GM19328 (cell line): ENCODE results near the gene RALGAPA2.

Source experiments
- ATAC-seq: cut with Tn5 transposase; IDR thresholded peaks from one replicate; pipeline ENCODE4 v1.9.1; 2021; ENCODE audit warnings: mild to moderate bottlenecking, moderate library complexity; ENCODE audit not compliant: unreplicated experiment

The RALGAPA2 gene

DNA sequence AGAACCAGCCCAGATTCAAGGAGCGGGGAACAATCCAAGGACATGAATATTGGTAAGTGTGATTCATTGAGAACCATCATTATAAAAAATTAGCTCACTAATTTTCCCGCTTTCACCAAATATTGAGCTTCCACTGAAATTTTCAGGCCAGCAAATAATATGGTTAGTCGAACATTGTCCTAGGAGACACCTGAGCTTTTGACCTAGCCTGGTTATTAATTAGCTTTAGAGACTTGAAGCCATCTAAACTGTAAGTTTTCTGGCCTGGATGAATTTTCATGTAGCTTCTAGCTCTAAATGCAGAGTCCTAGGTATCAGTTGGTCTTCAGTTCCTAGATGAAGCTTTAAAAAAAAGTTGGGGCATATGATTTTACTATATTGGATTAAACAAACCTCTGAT is 17.1 kb upstream of the RALGAPA2 start:
- no peak for ATAC-seq

DNA sequence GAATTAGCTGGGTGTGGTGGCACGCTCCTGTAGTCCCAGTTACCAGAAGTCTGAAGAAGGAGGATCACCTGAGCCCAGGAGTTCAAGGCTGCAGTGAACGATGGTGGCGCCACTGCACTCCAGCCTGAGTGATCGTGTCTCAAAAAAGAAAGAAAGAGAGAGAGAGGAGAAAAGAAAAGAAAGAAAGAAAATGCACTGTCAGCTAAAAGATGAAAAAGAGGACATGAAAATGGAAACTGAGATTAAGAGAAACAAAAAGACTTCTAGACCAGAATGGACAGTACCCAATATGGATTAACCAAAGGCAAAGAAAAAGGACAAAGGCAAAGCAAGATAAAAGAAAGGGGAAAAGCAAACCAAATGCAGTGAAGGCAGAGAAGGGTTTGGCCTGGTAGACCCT is 9.0 kb upstream of the RALGAPA2 start:
- no peak for ATAC-seq

DNA sequence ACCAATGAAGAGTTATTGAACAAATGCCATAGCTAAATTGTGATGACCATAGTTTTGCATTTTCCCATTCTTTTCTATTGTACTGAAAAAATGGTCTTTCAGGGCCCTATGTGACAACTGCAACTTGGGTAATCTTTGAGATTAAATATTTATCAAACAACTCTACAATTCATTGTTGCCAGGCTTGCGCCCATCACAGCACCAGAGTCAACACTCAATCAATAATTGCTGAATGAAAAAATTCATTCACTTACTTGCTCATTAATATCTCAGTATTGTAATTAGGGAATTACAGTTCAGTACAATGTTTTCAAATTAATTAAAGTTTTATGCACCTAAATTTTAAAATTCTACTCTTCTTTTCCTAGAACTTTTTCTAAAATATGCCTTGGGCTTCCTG is 7.7 kb upstream of the RALGAPA2 start:
- ATAC-seq = no peak

- no peak for ATAC-seq
Observed at GRCh38 chr20:20719411-20719810, 7.0 kb upstream of the RALGAPA2 start.

GRCh38 chr20:20713244-20713765 is 861 bp upstream of the RALGAPA2 start:
- no peak for ATAC-seq

- peak; percentile 1 for ATAC-seq
Observed at GRCh38 chr20:20712004-20712473, 405 bp downstream of the RALGAPA2 start.

GRCh38 chr20:20711413-20711812 is 1.0 kb downstream of the RALGAPA2 start:
- no peak for ATAC-seq

GRCh38 chr20:20710443-20711315 is 1.8 kb downstream of the RALGAPA2 start:
- no peak for ATAC-seq

GRCh38 chr20:20709887-20710286 is 2.6 kb downstream of the RALGAPA2 start:
- no peak for ATAC-seq

DNA sequence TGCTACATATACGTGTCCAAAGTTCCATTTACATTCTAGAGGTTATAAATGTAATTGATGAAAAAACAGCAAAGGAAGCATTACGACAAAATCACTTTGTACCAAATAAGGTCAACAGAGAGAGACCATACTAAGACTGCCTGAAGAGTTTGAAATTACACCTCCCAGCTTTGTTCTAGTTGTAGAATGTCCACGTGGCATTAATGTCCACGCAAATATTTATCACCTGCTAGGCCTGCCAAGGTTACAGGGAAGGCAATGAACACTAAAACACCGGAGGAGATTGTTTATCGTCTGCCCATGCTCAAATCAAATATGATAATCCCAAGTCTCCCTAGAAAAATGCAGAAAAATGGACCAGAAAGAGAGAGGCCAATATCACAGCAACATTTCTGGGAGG is 6.2 kb downstream of the RALGAPA2 start:
- no peak for ATAC-seq

DNA sequence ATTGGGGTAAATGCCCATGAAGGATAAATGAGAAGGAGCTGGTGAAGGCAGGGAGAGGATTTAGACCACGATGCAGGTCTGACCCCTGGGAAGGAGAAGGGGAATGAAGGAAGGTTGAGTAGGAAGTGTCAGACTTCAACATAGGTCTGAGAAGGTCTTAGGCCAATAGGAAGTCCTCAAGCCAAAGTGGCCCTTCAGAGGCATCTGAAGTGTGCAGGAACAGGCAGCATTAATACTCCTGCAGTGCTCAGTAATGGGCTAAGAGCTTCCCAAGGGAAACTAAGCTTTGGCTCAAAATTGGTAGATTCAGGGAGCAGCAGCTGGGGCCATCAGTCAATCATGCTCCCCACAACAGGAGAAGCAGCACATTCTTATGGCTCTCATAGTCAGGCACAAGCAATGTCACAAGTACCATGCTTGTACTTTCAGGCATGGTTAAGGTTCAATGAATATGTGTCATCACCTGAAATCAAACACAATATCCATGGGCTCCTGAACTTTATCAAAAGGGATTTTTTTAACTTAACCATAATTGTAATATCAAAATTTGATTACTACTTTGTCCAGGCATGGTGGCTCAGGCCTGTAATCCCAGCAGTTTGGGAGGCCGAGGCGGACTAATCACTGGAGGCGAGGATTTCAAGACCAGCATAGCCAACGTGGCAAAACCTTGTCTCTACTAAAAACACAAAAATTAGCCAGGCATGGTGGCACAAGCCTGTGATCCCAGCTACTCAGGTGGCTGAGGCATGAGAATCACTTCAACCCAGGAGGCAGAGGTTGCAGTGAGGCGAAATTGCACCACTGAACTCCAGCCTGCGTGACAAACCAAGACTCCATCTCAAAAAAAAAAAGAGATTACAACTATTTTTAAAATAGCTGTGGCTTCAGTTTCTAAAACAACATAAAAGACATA is 9.9 kb downstream of the RALGAPA2 start:
- no peak for ATAC-seq

DNA sequence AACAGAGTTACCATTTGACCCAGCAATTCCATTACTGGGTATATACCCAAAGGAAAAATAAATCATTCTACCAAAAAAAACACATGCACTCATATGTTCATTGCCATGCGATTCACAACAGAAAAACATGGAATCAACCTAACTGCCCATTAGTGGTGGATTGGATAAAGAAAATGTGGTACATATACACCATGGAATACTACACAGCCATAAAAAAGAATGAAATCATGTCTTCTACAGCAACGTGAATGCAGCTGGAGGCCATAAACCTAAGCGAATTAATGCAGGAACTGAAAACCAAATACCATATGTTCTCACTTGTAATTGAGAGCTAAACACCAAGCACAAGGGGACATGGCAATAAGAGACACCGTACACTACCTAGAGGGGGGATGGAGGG is 12.5 kb downstream of the RALGAPA2 start:
- no peak for ATAC-seq

GRCh38 chr20:20699144-20699543 is 13.3 kb downstream of the RALGAPA2 start:
- no peak for ATAC-seq

DNA sequence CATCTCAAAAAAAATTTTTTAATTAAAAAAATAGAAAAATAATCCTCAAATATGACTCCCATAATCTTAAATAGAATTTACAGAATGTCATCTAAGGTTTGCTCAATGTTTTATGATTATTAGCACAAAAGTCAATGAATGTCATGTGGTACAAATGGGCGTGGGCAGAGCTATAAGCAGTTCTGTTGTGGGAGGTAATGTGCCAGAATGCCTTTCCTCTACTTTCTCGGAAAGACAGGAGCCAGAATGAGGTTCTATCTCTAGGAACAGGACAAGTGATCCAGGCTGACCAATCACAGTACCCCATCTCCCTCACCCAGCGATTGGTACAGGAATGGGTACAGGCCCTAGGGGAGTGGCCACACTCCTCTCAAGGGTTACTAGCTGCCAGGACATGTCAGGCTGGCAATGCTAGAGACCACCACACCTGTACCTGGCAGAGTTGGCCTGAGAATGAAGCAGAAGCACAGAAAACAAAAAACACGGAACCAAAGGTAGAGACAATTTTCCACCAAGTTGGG is 15.1 kb downstream of the RALGAPA2 start:
- ATAC-seq = no peak

- ATAC-seq = no peak
Observed at GRCh38 chr20:20695250-20695816, 17.1 kb downstream of the RALGAPA2 start.

DNA sequence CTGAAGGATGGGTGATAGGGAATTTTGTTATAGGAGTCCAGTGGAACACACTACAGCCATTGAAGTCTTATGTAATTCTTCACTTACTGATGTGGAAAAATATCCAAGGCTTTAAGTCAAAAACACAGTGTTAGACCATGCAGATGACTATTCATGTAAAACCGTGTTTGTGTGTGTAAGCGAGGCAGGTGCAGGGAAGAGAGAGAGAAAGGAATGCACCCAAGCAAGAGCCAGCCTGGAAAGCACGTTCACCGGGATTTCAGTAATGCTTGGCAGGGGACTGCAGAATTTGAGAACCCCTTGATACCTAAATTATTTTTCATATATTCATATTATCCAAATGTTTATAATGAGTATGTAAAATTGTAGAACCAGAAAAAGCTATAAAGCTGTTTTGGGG is 17.9 kb downstream of the RALGAPA2 start:
- no peak for ATAC-seq

GRCh38 chr20:20692587-20692986 is 19.9 kb downstream of the RALGAPA2 start:
- no peak for ATAC-seq

GRCh38 chr20:20691477-20692235 is 20.8 kb downstream of the RALGAPA2 start:
- ATAC-seq = no peak

DNA sequence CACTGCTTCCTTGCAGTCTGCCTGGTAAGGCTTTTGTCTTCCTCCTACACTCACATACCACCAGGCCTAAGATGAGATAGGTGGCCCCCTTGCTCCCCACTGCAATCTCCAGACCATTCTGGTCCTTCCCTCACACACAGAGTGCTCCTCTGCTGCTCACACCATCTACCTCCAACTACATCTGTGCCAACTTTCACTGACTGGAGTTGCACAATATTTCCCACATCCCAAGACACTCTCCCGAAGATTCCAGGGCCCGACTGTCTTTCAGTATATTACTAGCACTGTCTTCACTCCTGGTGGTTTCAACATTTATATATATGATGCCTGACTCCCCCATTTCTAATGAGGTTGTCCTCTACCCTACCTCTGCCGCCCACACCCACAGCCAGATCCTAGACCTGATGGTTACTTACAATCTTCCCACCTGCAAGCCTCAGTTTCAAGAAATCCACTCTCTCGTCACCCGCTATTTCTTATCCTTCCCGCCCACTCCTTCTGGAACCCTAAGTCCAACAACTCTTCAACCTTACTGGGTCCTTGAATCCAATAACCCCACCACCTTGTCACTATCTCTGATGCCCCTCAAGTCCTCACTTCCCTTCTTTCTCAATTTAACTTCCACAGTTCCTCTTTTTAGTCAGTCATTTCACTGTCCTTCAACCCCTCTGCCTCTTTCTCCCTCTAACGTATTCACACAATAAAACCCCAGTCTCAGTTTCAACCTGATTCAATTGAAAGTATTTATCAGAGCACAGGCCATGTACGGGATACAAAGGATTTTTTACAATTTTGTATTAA is 21.6 kb downstream of the RALGAPA2 start:
- no peak for ATAC-seq
